HCT116 (cell line): Measurements from ENCODE around the gene SPIRE2. TPM values are rescaled to one million over a fixed set of nuclear protein-coding genes. Genes with fewer than 3 reads are reported as not detected.

Source experiments
- ATAC-seq: fragments of 200-7000 bp; cut with Tn5 transposase; 2 replicates; pipeline ENCODE4 v1.9.1; 2020; ENCODE audit warnings: mild to moderate bottlenecking, moderate library complexity
- BruUV-seq: library from RNA; stranded (reverse); fragments of 400-500 nt; replicated peaks from 2 replicates; lab custom pipeline; 2021; lab: Mats Ljungman, UMichigan
- CTCF ChIA-PET: fragments of 300-600 bp; sonication (Branson Sonifier 250); formaldehyde crosslinking; loops from one replicate; lab custom pipeline; 2021; ENCODE audit warnings: antibody characterized with exemption; lab: Charles Lee
- POLR2A ChIA-PET: fragments of 300-600, 350-600 bp; sonication (Branson Sonifier 250); formaldehyde crosslinking; loops from one replicate; lab custom pipeline; 2021; ENCODE audit warnings: antibody characterized with exemption; lab: Charles Lee
- RAD21 ChIA-PET, 2 experiments: fragments of 300-600 bp; sonication (Branson Sonifier 250); formaldehyde crosslinking; loops; one replicate each; lab custom pipeline; 2023; ENCODE audit warnings: low total read pairs in 2 of 2; ENCODE audit not compliant: uncharacterized antibody in 2 of 2, unreplicated experiment in 2 of 2, low non-redundant PET in 1 of 2; lab: Charles Lee
- DNase-seq: peaks from one replicate; pipeline ENCODE4 v3.0.0-alpha.2; 2010; ENCODE audit warnings: low read depth, low spot score
- H2AFZ ChIP-seq: fragments of 200-600 bp; shearing (Covaris generic), sonication (generic); 2 replicates; pipeline ENCODE4 v1.6.1; 2017; ENCODE audit warnings: low read depth, mixed run types, mixed read lengths, antibody characterized with exemption, low read length; ENCODE audit not compliant: poor library complexity, severe bottlenecking
- H3K27ac ChIP-seq: 2 replicates; pipeline ENCODE4 v1.5.1; 2012; ENCODE audit warnings: low read depth, low read length
- H3K27me3 ChIP-seq: fragments of 200-600 bp; sonication (generic); 2 replicates; pipeline ENCODE4 v1.6.1; 2016; ENCODE audit warnings: mixed run types, low read length, mixed read lengths; ENCODE audit not compliant: insufficient read depth
- H3K36me3 ChIP-seq, 2 experiments: fragments of 200-500 bp in 1 of 2; fragments of 200-600 bp in 1 of 2; sonication (Bioruptor generic) in 1 of 2; sonication (generic) in 1 of 2; 2 replicates each; pipeline versions ENCODE4 v1.5.1 to v1.6.1; 2014 to 2016; ENCODE audit warnings: low read length in 2 of 2, inconsistent platforms in 1 of 2, mixed read lengths in 1 of 2, mixed run types in 1 of 2; ENCODE audit not compliant: insufficient read depth in 2 of 2, control insufficient read depth in 1 of 2
- H3K4me1 ChIP-seq, 2 experiments: fragments of 200-600 bp in 1 of 2; sonication (generic) in 1 of 2; 2 replicates each; pipeline versions ENCODE4 v1.5.1 to v1.6.1; 2012 to 2017; ENCODE audit warnings: low read length in 2 of 2, inconsistent platforms in 1 of 2, mild to moderate bottlenecking in 1 of 2, mixed read lengths in 1 of 2, mixed run types in 1 of 2, moderate library complexity in 1 of 2; ENCODE audit not compliant: insufficient read depth in 2 of 2, control insufficient read depth in 1 of 2
- H3K4me2 ChIP-seq: fragments of 200-600 bp; sonication (generic); 2 replicates; pipeline ENCODE4 v1.6.1; 2017; ENCODE audit warnings: mixed run types, low read length, mixed read lengths
- H3K4me3 ChIP-seq, 2 experiments: fragments of 200-600 bp in 1 of 2; sonication (generic) in 1 of 2; replicated peaks in 1 of 2; 2 replicates each; pipeline ENCODE4 v1.5.1; 2011 to 2016; ENCODE audit warnings: low read length in 2 of 2, control low read depth in 1 of 2, low read depth in 1 of 2, mild to moderate bottlenecking in 1 of 2, mixed read lengths in 1 of 2, mixed run types in 1 of 2
- H3K79me2 ChIP-seq: fragments of 200-600 bp; sonication (generic); 2 replicates; pipeline ENCODE4 v1.6.1; 2017; ENCODE audit warnings: mild to moderate bottlenecking, mixed run types, low read length, moderate library complexity, mixed read lengths; ENCODE audit not compliant: insufficient read depth
- H3K9ac ChIP-seq: fragments of 200-600 bp; sonication (generic); 2 replicates; pipeline ENCODE4 v1.6.1; 2016; ENCODE audit warnings: low read length, mixed read lengths
- H3K9me2 ChIP-seq: fragments of 200-600 bp; sonication (generic), shearing (Covaris generic); 2 replicates; pipeline ENCODE4 v1.6.1; 2017; ENCODE audit warnings: mixed run types, mild to moderate bottlenecking, moderate library complexity; ENCODE audit not compliant: insufficient read depth
- H3K9me3 ChIP-seq, 2 experiments: fragments of 200-500 bp in 1 of 2; fragments of 200-600 bp in 1 of 2; sonication (Bioruptor generic) in 1 of 2; sonication (generic) in 1 of 2; 2 replicates each; pipeline ENCODE4 v1.6.1; 2014 to 2017; ENCODE audit warnings: low read length in 2 of 2, mixed read lengths in 2 of 2, inconsistent platforms in 1 of 2, low read depth in 1 of 2, mild to moderate bottlenecking in 1 of 2, mixed run types in 1 of 2, moderate library complexity in 1 of 2; ENCODE audit not compliant: control insufficient read depth in 1 of 2, insufficient read depth in 1 of 2
- H4K20me1 ChIP-seq: fragments of 200-600 bp; sonication (generic), shearing (Covaris generic); 2 replicates; pipeline ENCODE4 v1.6.1; 2017; ENCODE audit warnings: mixed run types, mild to moderate bottlenecking, moderate library complexity; ENCODE audit not compliant: insufficient read depth
- ATF3 ChIP-seq: IDR thresholded peaks from 2 replicates; pipeline ENCODE4 v1.6.1; 2012
- EGR1 ChIP-seq: IDR thresholded peaks from 2 replicates; pipeline ENCODE4 v1.6.1; 2012; ENCODE audit warnings: low read depth
- EZH2 ChIP-seq: fragments of 200-600 bp; sonication (generic); IDR thresholded peaks from 2 replicates; pipeline ENCODE4 v1.6.1; 2017; ENCODE audit warnings: antibody characterized with exemption, mixed run types
- EZH2phosphoT487 ChIP-seq: fragments of 200-600 bp; IDR thresholded peaks from 2 replicates; pipeline ENCODE4 v1.6.1; 2018; ENCODE audit warnings: antibody characterized with exemption, borderline replicate concordance
- FOSL1 ChIP-seq: IDR thresholded peaks from 2 replicates; pipeline ENCODE4 v1.6.1; 2012; ENCODE audit warnings: low read depth
- JUND ChIP-seq: IDR thresholded peaks from 2 replicates; pipeline ENCODE4 v1.6.1; 2012
- MAX ChIP-seq: IDR thresholded peaks from 2 replicates; pipeline ENCODE4 v1.6.1; 2012
- POLR2AphosphoS5 ChIP-seq: IDR thresholded peaks from 2 replicates; pipeline ENCODE4 v1.6.1; 2011; ENCODE audit warnings: mild to moderate bottlenecking, low read depth, low read length, moderate library complexity
- SIN3A ChIP-seq: IDR thresholded peaks from 2 replicates; pipeline ENCODE4 v1.6.1; 2012; ENCODE audit warnings: low read depth
- SP1 ChIP-seq: IDR thresholded peaks from 2 replicates; pipeline ENCODE4 v1.6.1; 2012; ENCODE audit warnings: low read depth
- SRF ChIP-seq: IDR thresholded peaks from 2 replicates; pipeline ENCODE4 v1.6.1; 2012; ENCODE audit warnings: low read depth
- TCF7L2 ChIP-seq: IDR thresholded peaks from 2 replicates; pipeline ENCODE4 v1.7.0; 2011; ENCODE audit warnings: borderline replicate concordance, inconsistent platforms; ENCODE audit not compliant: insufficient read depth, insufficient read length; ENCODE audit errors: extremely low read depth
- ZFX ChIP-seq: fragments of 450-650 bp; IDR thresholded peaks from 2 replicates; pipeline ENCODE4 v1.6.1; 2017
- intact Hi-C: fragments of 100-400 bp; cut with micrococcal nuclease; formaldehyde crosslinking; loops from 2 replicates; pipeline ENCODE4 v1.10.0; 2022
- total RNA-seq: library from RNA; stranded (reverse); gene quantifications from one replicate; pipeline ENCODE4 v1.2.1, GENCODE V29; 2021; ENCODE audit not compliant: unreplicated experiment
- TF ChIP-seq, protein P1 (sequence below): IDR thresholded peaks from 2 replicates; pipeline ENCODE4 v1.6.1; 2011; ENCODE audit warnings: mild to moderate bottlenecking, low read length, moderate library complexity; ENCODE audit not compliant: insufficient replicate concordance; ENCODE audit errors: extremely low read depth
- TF ChIP-seq, protein P2 (sequence below): IDR thresholded peaks from 2 replicates; pipeline ENCODE4 v1.6.1; 2012; ENCODE audit warnings: low read depth
- TF ChIP-seq, protein P3 (sequence below), 3 experiments: fragments of 200-600 bp in 1 of 3; sonication (generic) in 1 of 3; IDR thresholded peaks in 2 of 3; conservative IDR thresholded peaks in 1 of 3; 2 replicates each; pipeline ENCODE4 v1.5.1; 2012 to 2017; ENCODE audit warnings: low read depth in 2 of 3, low read length in 2 of 3, antibody characterized with exemption in 1 of 3, borderline replicate concordance in 1 of 3, control low read depth in 1 of 3, mild to moderate bottlenecking in 1 of 3, mixed read lengths in 1 of 3, mixed run types in 1 of 3, moderate library complexity in 1 of 3; ENCODE audit not compliant: insufficient read depth in 1 of 3

SPIRE2 gene
- total RNA-seq, 1 experiment from 2014 or later, result 21.2 TPM

DNA sequence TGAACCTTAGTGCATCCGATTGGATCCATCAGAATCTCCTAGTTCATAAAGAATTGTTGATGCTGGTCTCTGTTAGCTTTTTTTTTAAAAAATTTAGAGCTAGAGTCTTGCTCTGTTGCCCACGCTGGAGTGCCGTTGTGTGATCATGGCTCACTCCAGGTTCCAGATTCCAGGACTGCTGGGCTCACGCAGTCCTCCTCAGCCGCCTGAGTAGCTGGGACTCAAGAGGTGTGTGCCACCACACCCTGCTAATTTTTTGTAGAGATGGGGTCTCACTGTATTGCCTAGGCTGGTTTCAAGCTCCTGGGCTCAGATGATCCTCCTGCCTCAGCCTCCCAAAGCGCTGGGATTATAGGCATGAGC, 53.1 kb downstream of the SPIRE2 start:
- H3K9ac ChIP-seq, result no peak overlapping the region
- no peaks in the 10 kb centered on the region for H3K9me3 ChIP-seq
- CTCF ChIA-PET, result no interaction called here
- TF ChIP-seq MAX (no peak), SRF (no peak), EZH2 (no peak), FOSL1 (no peak), POLR2AphosphoS5 (no peak), ATF3 (no peak), ZFX (no peak), SIN3A (no peak), SP1 (no peak), EZH2phosphoT487 (no peak), JUND (no peak), TCF7L2 (no peak), EGR1 (no peak)
- TF ChIP-seq, protein P1, sequence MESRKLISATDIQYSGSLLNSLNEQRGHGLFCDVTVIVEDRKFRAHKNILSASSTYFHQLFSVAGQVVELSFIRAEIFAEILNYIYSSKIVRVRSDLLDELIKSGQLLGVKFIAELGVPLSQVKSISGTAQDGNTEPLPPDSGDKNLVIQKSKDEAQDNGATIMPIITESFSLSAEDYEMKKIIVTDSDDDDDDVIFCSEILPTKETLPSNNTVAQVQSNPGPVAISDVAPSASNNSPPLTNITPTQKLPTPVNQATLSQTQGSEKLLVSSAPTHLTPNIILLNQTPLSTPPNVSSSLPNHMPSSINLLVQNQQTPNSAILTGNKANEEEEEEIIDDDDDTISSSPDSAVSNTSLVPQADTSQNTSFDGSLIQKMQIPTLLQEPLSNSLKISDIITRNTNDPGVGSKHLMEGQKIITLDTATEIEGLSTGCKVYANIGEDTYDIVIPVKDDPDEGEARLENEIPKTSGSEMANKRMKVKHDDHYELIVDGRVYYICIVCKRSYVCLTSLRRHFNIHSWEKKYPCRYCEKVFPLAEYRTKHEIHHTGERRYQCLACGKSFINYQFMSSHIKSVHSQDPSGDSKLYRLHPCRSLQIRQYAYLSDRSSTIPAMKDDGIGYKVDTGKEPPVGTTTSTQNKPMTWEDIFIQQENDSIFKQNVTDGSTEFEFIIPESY, result no peak
- TF ChIP-seq, protein P2, sequence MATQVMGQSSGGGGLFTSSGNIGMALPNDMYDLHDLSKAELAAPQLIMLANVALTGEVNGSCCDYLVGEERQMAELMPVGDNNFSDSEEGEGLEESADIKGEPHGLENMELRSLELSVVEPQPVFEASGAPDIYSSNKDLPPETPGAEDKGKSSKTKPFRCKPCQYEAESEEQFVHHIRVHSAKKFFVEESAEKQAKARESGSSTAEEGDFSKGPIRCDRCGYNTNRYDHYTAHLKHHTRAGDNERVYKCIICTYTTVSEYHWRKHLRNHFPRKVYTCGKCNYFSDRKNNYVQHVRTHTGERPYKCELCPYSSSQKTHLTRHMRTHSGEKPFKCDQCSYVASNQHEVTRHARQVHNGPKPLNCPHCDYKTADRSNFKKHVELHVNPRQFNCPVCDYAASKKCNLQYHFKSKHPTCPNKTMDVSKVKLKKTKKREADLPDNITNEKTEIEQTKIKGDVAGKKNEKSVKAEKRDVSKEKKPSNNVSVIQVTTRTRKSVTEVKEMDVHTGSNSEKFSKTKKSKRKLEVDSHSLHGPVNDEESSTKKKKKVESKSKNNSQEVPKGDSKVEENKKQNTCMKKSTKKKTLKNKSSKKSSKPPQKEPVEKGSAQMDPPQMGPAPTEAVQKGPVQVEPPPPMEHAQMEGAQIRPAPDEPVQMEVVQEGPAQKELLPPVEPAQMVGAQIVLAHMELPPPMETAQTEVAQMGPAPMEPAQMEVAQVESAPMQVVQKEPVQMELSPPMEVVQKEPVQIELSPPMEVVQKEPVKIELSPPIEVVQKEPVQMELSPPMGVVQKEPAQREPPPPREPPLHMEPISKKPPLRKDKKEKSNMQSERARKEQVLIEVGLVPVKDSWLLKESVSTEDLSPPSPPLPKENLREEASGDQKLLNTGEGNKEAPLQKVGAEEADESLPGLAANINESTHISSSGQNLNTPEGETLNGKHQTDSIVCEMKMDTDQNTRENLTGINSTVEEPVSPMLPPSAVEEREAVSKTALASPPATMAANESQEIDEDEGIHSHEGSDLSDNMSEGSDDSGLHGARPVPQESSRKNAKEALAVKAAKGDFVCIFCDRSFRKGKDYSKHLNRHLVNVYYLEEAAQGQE, result no peak
- TF ChIP-seq, protein P3, sequence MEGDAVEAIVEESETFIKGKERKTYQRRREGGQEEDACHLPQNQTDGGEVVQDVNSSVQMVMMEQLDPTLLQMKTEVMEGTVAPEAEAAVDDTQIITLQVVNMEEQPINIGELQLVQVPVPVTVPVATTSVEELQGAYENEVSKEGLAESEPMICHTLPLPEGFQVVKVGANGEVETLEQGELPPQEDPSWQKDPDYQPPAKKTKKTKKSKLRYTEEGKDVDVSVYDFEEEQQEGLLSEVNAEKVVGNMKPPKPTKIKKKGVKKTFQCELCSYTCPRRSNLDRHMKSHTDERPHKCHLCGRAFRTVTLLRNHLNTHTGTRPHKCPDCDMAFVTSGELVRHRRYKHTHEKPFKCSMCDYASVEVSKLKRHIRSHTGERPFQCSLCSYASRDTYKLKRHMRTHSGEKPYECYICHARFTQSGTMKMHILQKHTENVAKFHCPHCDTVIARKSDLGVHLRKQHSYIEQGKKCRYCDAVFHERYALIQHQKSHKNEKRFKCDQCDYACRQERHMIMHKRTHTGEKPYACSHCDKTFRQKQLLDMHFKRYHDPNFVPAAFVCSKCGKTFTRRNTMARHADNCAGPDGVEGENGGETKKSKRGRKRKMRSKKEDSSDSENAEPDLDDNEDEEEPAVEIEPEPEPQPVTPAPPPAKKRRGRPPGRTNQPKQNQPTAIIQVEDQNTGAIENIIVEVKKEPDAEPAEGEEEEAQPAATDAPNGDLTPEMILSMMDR (IDR thresholded peaks at IDR 0.05 in 2 of 3, conservative IDR thresholded peaks at IDR 0.05 in 1 of 3; ENCODE audit: borderline replicate concordance in 1 of 3, insufficient read depth in 1 of 3, low read depth in 2 of 3, low read length in 2 of 3), result no peak
- H3K4me2 ChIP-seq, result no peak overlapping the region
- no peaks in the 10 kb centered on the region for H3K9me2 ChIP-seq
- H3K79me2 ChIP-seq, result peaks cover 78% of the 10 kb centered on the region
- H3K4me3 ChIP-seq, result no peak overlapping the region
- no peak for DNase-seq
- POLR2A ChIA-PET, result no interaction called here
- intact Hi-C loops, result no loop called here
- H4K20me1 ChIP-seq, result no peaks in the 10 kb centered on the region
- ATAC-seq, result no peak
- peaks cover 41 to 56% of the 10 kb centered on the region in 2 experiments for H3K36me3 ChIP-seq
- no peak overlapping the region for H3K27ac ChIP-seq
- no peaks in the 10 kb centered on the region for H3K27me3 ChIP-seq
- no peak overlapping the region for H2AFZ ChIP-seq
- H3K4me1 ChIP-seq, result no peaks in the 10 kb centered on the region
- BruUV-seq, result no TSS peak
- RAD21 ChIA-PET, result no interaction called here
